HG03469 (cell line): ENCODE measurements around the gene MED27.

Experiments
- ATAC-seq: cut with Tn5 transposase; IDR thresholded peaks from one replicate; pipeline ENCODE4 v1.9.1; 2021; ENCODE audit warnings: mild to moderate bottlenecking, moderate library complexity, moderate number of reproducible peaks; ENCODE audit not compliant: unreplicated experiment

The MED27 gene, protein sequence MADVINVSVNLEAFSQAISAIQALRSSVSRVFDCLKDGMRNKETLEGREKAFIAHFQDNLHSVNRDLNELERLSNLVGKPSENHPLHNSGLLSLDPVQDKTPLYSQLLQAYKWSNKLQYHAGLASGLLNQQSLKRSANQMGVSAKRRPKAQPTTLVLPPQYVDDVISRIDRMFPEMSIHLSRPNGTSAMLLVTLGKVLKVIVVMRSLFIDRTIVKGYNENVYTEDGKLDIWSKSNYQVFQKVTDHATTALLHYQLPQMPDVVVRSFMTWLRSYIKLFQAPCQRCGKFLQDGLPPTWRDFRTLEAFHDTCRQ

GRCh38 chr9:132079391-132080091 lies at the start of gene MED27:
Gene MED27, minus strand, starts transcription at chr9:132079867. Its CDS starts 23 bp downstream, at chr9:132079844.
- ATAC-seq: no peak

- ATAC-seq: no peak
Observed at GRCh38 chr9:132127888-132128534, 48.3 kb upstream of the MED27 start.

DNA sequence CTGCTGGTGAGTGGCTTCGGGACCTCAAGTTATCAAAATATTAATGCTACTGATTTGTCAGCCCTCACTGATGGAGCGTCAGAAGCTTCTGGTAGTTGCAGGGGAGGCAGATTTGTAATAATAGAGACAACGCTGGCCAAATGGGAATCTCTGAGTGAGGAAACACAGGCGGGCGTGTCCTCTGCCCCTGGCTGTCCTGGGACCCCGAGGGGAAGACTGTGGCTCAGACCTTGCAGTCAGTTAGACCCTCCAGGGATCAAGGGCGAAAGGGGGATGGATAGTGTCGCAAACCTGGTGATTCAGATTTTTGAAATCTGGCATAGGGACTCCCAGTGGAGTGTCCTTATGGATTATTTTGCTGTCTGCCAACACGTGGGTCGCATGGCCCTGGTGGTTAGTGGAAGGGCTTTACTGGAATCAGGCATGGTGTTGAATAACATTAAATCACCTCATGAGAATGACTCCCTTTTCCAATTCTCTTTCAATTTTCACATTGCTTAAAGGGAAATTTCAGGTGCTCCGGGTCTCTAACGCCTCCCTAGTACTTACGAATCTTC lies 47.1 kb upstream of the MED27 start:
- no peak for ATAC-seq

DNA sequence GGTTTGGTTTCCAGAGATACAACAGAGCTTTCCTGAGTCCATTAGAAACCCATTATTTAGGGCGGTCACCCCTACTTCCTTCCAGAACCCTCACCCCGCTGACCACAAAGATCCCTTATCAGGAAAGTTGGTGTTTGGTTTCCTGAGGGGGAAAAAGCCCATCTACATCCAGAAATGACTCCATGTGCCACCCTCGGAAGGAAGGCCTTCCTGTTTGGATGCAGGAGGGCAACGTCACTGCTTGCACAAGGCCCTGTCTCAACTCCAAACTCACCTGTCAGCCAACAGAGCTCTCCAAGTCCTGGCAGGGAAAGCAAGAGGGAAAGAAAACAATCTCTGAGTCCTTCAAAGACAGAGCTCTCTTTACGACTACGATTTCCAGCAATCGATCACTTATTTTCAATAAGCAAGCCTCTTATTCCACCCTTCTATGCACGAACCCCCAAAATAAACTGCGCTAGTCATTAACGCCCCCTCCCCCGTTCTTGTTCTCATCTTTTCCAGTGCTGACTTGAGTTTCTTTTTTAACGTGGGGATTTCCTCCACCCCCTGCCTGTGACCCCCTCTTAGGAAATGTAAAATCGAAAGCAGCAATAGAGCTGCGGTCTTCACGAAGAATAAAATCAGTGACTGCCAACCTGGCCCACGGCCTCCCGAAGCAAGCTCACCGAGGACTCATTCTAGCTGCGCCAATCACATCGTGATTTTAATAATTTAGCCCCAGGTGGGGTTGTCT lies 46.4 kb upstream of the MED27 start:
- ATAC-seq: no peak

GRCh38 chr9:132125361-132125760 lies 45.7 kb upstream of the MED27 start:
- no peak for ATAC-seq

GRCh38 chr9:132124800-132125199 lies 45.1 kb upstream of the MED27 start:
- ATAC-seq: no peak

GRCh38 chr9:132121021-132121420 lies 41.4 kb upstream of the MED27 start:
- ATAC-seq: no peak

DNA sequence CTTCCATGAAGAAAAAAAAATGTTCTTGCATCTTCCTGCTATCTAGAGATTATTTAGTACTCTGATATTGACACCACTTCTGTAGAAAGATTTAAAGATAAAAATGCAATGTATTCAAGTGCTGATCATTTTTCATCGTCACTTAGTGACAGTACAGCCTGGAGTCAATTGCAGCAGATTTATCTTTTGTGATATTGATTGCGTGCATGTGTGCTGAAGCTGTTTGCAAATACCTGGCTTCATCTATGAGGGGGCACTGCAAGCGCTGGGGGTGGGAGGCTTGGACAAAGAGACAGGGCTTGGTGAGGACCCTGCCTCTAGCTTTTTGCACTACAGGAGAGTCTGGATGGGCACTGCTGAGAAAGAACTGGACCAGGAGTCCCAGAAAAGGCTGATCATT lies 38.0 kb upstream of the MED27 start:
- no peak for ATAC-seq

DNA sequence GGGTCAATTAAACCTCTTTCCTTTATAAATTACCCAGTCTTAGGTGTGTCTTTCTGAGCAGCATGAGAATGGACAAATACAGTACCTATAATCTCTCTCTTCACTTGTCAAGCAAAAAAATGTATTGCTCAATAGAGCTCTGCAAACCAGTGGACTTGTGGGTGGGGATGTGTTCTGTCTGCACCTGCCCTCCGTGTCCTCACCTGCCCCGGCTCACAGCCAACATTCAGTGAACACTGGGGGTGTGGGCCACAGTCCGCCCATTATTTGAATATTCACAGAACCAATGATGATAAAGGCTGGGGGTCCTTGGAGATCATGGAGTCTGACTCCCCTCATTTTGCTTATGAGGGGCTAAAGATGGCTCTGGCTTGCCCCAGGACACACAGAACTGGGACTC lies 36.9 kb upstream of the MED27 start:
- no peak for ATAC-seq

DNA sequence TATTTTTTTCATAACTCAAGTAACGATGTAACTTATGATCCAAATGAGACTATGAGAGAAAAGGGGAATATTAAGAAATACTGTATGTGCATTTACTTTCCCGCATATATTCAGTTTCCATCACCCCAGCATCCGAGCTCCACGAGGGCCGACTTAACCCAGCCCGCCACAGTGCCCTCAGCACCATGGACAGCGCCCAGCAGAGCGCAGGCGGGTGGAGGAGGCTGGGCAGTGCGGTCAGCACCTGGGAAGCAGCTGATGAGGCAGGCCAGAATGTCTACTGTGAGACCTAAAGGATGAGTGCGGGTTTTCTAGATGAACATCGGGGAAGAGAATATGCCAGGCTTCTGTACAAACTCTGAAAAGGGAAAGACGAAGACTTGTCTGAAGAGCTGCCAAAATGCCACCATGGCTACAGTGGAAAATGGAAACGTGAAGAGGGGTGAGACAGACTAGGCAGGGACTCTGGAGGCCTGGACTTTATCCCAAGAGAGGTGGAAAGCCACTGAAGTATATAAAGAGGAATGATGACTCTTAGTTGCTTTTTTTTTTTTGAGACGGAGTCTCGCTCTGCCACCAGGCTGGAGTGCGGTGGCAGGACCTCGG lies 34.5 kb upstream of the MED27 start:
- ATAC-seq: no peak

- no peak for ATAC-seq
Observed at GRCh38 chr9:132109291-132109690, 29.6 kb upstream of the MED27 start.

DNA sequence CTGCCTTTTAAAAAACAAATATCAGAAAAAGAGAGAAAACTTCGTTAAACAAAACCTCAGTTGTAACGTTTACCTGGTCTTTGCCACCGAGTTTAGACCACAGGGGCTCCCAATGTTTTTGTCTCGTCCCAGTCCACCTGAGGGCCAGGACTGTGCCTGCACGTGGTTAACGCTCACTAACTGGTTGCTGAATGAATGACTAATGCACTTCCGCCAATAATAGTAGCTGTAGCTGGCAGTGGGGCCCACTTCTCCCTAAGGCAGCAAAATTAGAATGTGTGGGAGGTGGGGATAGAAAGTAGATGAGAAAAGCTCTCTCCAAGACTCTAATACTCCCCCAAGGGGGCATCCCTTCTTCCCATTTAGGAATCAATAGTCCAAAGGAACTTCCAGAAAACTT lies 29.1 kb upstream of the MED27 start:
- ATAC-seq: no peak

DNA sequence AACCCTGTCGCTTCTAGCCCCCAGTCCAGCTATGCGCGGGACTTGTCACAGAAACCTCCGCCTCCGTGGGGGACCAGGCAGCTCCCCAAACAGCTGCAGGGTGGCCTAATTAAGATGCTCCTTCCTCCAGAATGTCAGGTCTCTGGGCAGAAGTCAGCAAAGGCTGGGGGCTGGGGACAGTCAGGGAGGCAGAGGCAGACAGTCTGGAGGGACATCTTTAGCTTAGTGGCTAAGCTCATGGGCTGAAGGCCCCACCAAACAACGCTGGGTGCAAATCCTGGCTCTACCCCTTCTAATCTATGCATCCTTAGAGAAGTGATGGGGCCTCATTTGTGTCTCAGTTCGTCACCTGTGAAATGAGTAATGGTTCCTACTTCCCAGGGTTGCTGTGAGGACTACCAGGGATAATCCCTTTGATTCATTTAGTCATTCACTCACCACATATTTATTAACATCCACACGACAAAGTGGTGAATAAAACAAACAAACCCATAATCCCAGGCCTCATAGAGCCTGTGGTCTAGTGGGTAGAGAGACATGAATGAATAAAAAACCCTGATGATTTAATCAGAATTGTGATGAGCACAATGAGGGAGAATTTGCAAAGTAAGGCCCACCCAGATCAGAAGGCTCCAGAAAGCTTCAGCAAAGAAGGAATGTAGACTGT lies 20.2 kb upstream of the MED27 start:
- no peak for ATAC-seq

DNA sequence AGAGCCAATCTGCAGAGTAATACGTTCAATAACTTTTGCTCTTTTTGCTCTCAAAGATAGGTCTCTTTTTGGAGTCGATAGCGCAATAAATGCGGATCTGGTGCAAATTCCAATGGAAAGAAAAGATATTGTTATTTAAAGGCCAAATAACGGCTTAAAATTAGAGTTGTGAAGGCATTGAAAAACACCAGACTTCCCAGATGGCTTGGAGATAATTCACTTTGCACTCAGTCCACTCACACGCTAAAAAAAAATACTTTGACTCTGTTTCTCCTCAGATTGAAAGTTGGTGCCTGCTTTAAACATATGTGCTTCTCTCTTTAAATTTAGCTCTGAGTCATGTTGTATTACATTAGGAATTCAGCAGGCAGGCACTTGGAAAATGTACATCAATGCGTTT lies 19.5 kb upstream of the MED27 start:
- no peak for ATAC-seq

- ATAC-seq: no peak
Observed at GRCh38 chr9:132094314-132094791, 14.7 kb upstream of the MED27 start.

DNA sequence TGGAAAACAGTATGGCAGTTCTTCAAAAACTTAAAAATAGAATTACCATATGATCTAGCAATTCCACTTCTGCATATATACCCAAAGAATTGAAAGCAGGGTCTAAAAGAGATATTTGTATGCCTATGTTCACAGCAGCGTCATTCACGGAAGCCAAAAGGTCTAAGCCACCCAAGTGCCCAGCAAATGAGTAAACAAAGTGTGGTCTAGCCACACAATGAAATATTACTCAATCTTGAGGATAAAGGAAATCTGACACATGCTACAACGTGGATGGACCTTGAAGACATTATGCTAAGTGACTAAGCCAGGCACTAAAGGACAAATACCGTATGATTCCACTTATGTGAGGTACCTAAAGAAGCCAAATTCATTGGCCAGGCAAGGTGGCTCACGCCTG lies 11.1 kb upstream of the MED27 start:
- no peak for ATAC-seq

DNA sequence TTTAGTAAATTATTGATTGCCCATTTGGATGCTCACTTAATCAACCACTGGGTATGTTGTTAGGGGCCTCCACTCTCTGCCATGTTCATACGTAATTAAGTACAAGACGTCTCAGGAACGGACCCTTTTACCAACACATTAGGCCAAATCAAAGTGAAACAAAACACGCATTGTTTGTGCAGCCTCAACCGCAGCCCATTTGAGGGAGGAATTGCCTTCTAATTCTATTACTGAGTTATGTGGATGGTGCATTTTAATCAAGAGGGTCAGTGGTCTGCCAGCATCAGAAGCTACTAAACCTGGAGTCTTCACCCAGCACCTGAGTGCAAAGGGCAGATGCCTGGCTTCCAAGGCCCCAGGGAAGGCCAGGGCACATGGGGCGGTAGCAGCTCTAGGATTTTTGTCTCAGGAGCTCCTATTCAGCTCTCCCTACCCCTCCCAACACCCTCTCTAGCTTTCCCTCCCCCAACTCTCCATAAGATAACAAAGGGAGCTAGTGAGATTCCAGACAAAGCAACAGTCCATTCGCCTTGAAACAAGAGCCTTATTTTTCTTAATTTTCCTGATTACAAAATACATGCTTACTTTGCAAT lies 7.9 kb upstream of the MED27 start:
- no peak for ATAC-seq

DNA sequence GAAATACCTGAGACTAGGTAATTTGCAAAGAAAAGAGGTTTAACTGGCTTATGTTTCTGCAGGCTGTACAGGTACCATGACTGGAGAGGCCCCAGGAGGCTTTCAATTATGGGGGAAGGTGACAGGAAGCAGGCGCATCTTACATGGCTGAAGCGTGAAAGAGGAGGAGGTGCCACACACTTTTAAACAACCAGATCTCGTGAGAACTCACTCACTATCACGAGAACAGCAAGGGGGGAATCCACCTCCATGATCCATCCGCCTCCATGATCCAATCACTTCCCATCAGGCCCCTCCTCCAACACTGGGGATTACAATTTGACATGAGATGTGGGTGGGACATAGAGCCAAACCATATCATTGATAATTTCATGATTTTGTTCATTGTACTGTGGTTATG lies 2.5 kb upstream of the MED27 start:
- no peak for ATAC-seq

GRCh38 chr9:132078699-132079356 lies 839 bp downstream of the MED27 start:
- ATAC-seq: no peak
